Naive thymus-derived CD4-positive, alpha-beta T cell (primary cell): ENCODE measurements around the gene SPARCL1. TPM values are rescaled to one million over a fixed set of nuclear protein-coding genes. Genes with fewer than 3 reads are reported as not detected.
"Not testable (repeated sequence)": the region's sequence is repeated elsewhere in the genome, so short reads cannot be mapped to it uniquely, and the experiment has no call there.

Experiments used
- ATAC-seq: fragments of 150-1000 bp; cut with Tn5 transposase; 2 replicates; pipeline ENCODE4 v1.10.0; 2021; ENCODE audit warnings: mild to moderate bottlenecking, moderate library complexity
- CTCF ChIA-PET: fragments of 350-600 bp; sonication (Branson Sonifier 250); formaldehyde crosslinking; loops from one replicate; lab custom pipeline; 2021; ENCODE audit warnings: antibody characterized with exemption; lab: Charles Lee
- POLR2A ChIA-PET: fragments of 350-600 bp; sonication (Branson Sonifier 250); formaldehyde crosslinking; loops from one replicate; lab custom pipeline; 2021; ENCODE audit warnings: antibody characterized with exemption, inconsistent platforms; lab: Charles Lee
- DNase-seq, 9 donors: peaks; one replicate each; pipeline versions ENCODE4 v3.0.0 to v3.0.0-alpha.2; 2020 to 2022; ENCODE audit warnings: mixed read lengths in 1 of 9
- H3K27ac ChIP-seq: one replicate; pipeline ENCODE4 v1.7.0; 2013; ENCODE audit warnings: mild to moderate bottlenecking, low read depth, low read length, moderate library complexity
- H3K27me3 ChIP-seq, 2 donors: one replicate each; pipeline ENCODE4 v1.7.0; 2013; ENCODE audit warnings: low read length in 2 of 2, mild to moderate bottlenecking in 2 of 2, moderate library complexity in 2 of 2; ENCODE audit not compliant: control insufficient read depth in 2 of 2, insufficient read depth in 2 of 2
- H3K36me3 ChIP-seq, 3 experiments: 1 replicate in 2 of 3; 2 replicates in 1 of 3; pipeline ENCODE4 v1.7.0; 2013; ENCODE audit warnings: low read length in 3 of 3, mild to moderate bottlenecking in 3 of 3, moderate library complexity in 1 of 3; ENCODE audit not compliant: insufficient read depth in 3 of 3, control insufficient read depth in 2 of 3
- H3K4me1 ChIP-seq, 2 donors: one replicate each; pipeline ENCODE4 v1.7.0; 2013; ENCODE audit warnings: low read length in 2 of 2, mild to moderate bottlenecking in 2 of 2, moderate library complexity in 1 of 2; ENCODE audit not compliant: control insufficient read depth in 2 of 2, insufficient read depth in 2 of 2
- H3K4me3 ChIP-seq: 2 replicates; pipeline ENCODE4 v1.7.0; 2013; ENCODE audit warnings: mild to moderate bottlenecking, low read length
- H3K9me3 ChIP-seq, 3 experiments: 1 replicate in 2 of 3; 2 replicates in 1 of 3; pipeline ENCODE4 v1.7.0; 2013; ENCODE audit warnings: low read length in 3 of 3; ENCODE audit not compliant: control insufficient read depth in 2 of 3
- H3K27ac Mint-ChIP-seq, 9 donors: one replicate each; pipeline ENCODE4 v1.8.0; 2020 to 2022; ENCODE audit warnings: mixed read lengths in 9 of 9, mild to moderate bottlenecking in 8 of 9, moderate library complexity in 5 of 9, inconsistent platforms in 2 of 9
- H3K27me3 Mint-ChIP-seq, 5 donors: one replicate each; pipeline ENCODE4 v1.8.0; 2021 to 2022; ENCODE audit warnings: mixed read lengths in 5 of 5, mild to moderate bottlenecking in 1 of 5
- H3K36me3 Mint-ChIP-seq, 5 donors: one replicate each; pipeline ENCODE4 v1.8.0; 2020 to 2022; ENCODE audit warnings: mixed read lengths in 5 of 5, mild to moderate bottlenecking in 3 of 5, inconsistent platforms in 1 of 5
- H3K4me1 Mint-ChIP-seq, 7 donors: one replicate each; pipeline ENCODE4 v1.8.0; 2020 to 2022; ENCODE audit warnings: mixed read lengths in 7 of 7, mild to moderate bottlenecking in 3 of 7, inconsistent platforms in 1 of 7
- H3K4me3 Mint-ChIP-seq, 10 donors: one replicate each; pipeline ENCODE4 v1.8.0; 2020 to 2022; ENCODE audit warnings: mild to moderate bottlenecking in 10 of 10, mixed read lengths in 10 of 10, moderate library complexity in 6 of 10, inconsistent platforms in 2 of 10
- H3K9me3 Mint-ChIP-seq, 11 donors: one replicate each; pipeline ENCODE4 v1.8.0; 2020 to 2022; ENCODE audit warnings: mixed read lengths in 11 of 11, mild to moderate bottlenecking in 4 of 11, inconsistent platforms in 1 of 11, moderate library complexity in 1 of 11
- intact Hi-C, 2 donors: fragments of 100-400 bp; cut with micrococcal nuclease; formaldehyde crosslinking; loops; one replicate each; pipeline ENCODE4 v1.15.1; 2023
- polyA plus RNA-seq, 2 donors: library from polyadenylated mRNA; unstranded; fragments of 300-500 nt; fragmentation: Illumina TruSeq; gene quantifications; one replicate each; pipeline ENCODE4 v1.2.3, GENCODE V29; 2021
- total RNA-seq, 6 experiments: library from RNA in 5 of 6; stranded (reverse) in 5 of 6; gene quantifications; 1 replicate in 5 of 6; 2 replicates in 1 of 6; pipeline ENCODE4 v1.2.3 and lab custom pipeline; 2021 to 2026

The SPARCL1 gene
- total RNA-seq (not detected), polyA plus RNA-seq (not detected), total RNA-seq (lab: John Stamatoyannopoulos, UW) (not detected)

- H3K9me3 ChIP-seq = no peaks in the 10 kb centered on the region
- CTCF ChIA-PET = no interaction called here
- Mint-ChIP-seq H3K4me3 (no peak within 1 kb of the TSS), H3K36me3 (peaks cover 0 to 5% (median 0%) of the 10 kb centered on the region in 5 donors), H3K9me3 (peaks cover under 1 to 17% (median 6%) of the 10 kb centered on the region in 11 donors), H3K4me1 (no peaks in the 10 kb centered on the region), H3K27me3 (peaks cover 0 to 11% (median 4%) of the 10 kb centered on the region in 5 donors), H3K27ac (no peak within 1 kb of the TSS)
- no peaks in the 10 kb centered on the region for H3K27me3 ChIP-seq
- H3K27ac ChIP-seq = no peak within 1 kb of the TSS
- ATAC-seq (no peak), DNase-seq (no peak)
- POLR2A ChIA-PET = no interaction called here
- H3K4me1 ChIP-seq = no peaks in the 10 kb centered on the region
- no peak within 1 kb of the TSS for H3K4me3 ChIP-seq
- intact Hi-C loops = no loop called here
- H3K36me3 ChIP-seq = no peaks in the 10 kb centered on the region
Observed at GRCh38 chr4:87529187-87529586, at the start of gene SPARCL1. Gene SPARCL1 (minus strand): TSS chr4:87529376. CDS start chr4:87499574, 29,802 bp downstream.

DNA sequence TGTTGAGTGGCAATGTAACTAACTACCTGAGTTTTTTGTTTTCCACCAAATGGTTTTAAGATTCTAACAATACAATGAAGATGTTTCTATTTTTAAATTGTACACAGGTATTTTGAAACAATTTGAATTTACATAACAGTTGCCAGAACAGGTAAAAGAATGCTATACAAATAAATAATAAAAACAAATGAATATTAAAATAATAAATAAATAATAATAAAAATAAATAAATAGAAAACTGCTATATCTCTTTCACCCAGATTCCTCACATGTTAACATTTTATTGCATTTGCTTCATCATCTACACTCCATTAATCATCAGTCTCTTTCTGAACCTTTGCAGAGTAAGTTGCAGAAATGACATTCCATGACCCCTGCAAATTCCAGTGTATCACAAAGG lies 46.8 kb upstream of the SPARCL1 start:
- H3K36me3 Mint-ChIP-seq = no peaks in the 10 kb centered on the region

DNA sequence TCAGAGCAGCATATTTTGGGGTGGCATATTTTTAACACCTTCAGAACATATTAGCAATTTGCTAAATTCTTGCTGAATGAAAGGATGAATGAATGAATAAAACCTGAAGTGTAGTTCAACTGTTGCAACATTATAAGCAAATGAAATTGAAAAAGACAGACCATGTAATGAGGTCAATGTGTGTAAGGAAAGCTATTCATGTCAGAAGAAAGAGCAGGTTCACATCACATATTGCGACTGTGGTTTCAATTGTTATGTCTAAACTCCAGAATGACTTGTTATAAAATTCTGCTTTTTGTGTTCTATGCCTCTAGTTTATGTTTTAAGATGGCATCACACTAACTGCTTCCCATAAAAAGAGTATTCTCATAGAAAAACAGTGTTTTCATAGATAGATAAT lies 46.2 kb upstream of the SPARCL1 start:
- DNase-seq = no peak
- H3K27me3 Mint-ChIP-seq = peaks cover 2 to 25% (median 11%) of the 10 kb centered on the region in 5 donors
- ChIA-PET CTCF (no interaction called here), POLR2A (no interaction called here)
- H3K9me3 ChIP-seq = no peaks in the 10 kb centered on the region
- H3K4me3 Mint-ChIP-seq = no peak overlapping the region
- H3K9me3 Mint-ChIP-seq = peaks cover 0 to 5% (median 0%) of the 10 kb centered on the region in 11 donors
- H3K4me1 ChIP-seq = no peaks in the 10 kb centered on the region
- no peak overlapping the region for H3K27ac Mint-ChIP-seq
- H3K4me1 Mint-ChIP-seq = no peaks in the 10 kb centered on the region
- intact Hi-C loops = no loop called here
- H3K27me3 ChIP-seq = no peaks in the 10 kb centered on the region
- no peaks in the 10 kb centered on the region for H3K36me3 Mint-ChIP-seq
- no peak overlapping the region for H3K4me3 ChIP-seq
- no peaks in the 10 kb centered on the region for H3K36me3 ChIP-seq
- no peak overlapping the region for H3K27ac ChIP-seq
- no peak for ATAC-seq

More for the DNA sequence above, 46.8 kb upstream of the SPARCL1 start:
- Mint-ChIP-seq H3K27ac (no peak overlapping the region), H3K4me1 (no peaks in the 10 kb centered on the region), H3K27me3 (peaks cover 2 to 25% (median 12%) of the 10 kb centered on the region in 5 donors), H3K9me3 (peaks cover 0 to 5% (median 0%) of the 10 kb centered on the region in 11 donors), H3K4me3 (no peak overlapping the region)
- no peaks in the 10 kb centered on the region for H3K9me3 ChIP-seq
- ChIA-PET POLR2A (no interaction called here), CTCF (no interaction called here)
- H3K4me3 ChIP-seq = no peak overlapping the region
- H3K36me3 ChIP-seq = no peaks in the 10 kb centered on the region
- no peak for ATAC-seq
- intact Hi-C loops = no loop called here
- no peak for DNase-seq
- no peaks in the 10 kb centered on the region for H3K27me3 ChIP-seq
- H3K27ac ChIP-seq = no peak overlapping the region
- no peaks in the 10 kb centered on the region for H3K4me1 ChIP-seq

- Histone ChIP-seq H3K36me3 (no peaks in the 10 kb centered on the region), H3K27ac (no peak overlapping the region), H3K9me3 (no peaks in the 10 kb centered on the region), H3K4me3 (no peak overlapping the region), H3K27me3 (no peaks in the 10 kb centered on the region), H3K4me1 (no peaks in the 10 kb centered on the region)
- Mint-ChIP-seq H3K36me3 (no peaks in the 10 kb centered on the region), H3K4me3 (no peak overlapping the region), H3K27me3 (peaks cover 2 to 22% (median 7%) of the 10 kb centered on the region in 5 donors), H3K27ac (no peak overlapping the region), H3K9me3 (peaks cover 0 to 5% (median 0%) of the 10 kb centered on the region in 11 donors), H3K4me1 (no peaks in the 10 kb centered on the region)
- intact Hi-C loops = no loop called here
- no peak for DNase-seq
- ChIA-PET CTCF (no interaction called here), POLR2A (no interaction called here)
- no peak for ATAC-seq
Observed at GRCh38 chr4:87574996-87575395, 45.8 kb upstream of the SPARCL1 start.

GRCh38 chr4:87574376-87574775 lies 45.2 kb upstream of the SPARCL1 start:
- H3K9me3 Mint-ChIP-seq, ATAC-seq, H3K36me3 ChIP-seq, DNase-seq, H3K36me3 Mint-ChIP-seq, H3K27me3 ChIP-seq, H3K9me3 ChIP-seq, H3K4me3 ChIP-seq, H3K27ac ChIP-seq, H3K27ac Mint-ChIP-seq, H3K4me1 Mint-ChIP-seq, H3K4me3 Mint-ChIP-seq, H3K4me1 ChIP-seq, CTCF ChIA-PET, POLR2A ChIA-PET, intact Hi-C loops: not testable (repeated sequence)
- H3K27me3 Mint-ChIP-seq = peaks cover 2 to 18% (median 5%) of the 10 kb centered on the region in 5 donors

DNA sequence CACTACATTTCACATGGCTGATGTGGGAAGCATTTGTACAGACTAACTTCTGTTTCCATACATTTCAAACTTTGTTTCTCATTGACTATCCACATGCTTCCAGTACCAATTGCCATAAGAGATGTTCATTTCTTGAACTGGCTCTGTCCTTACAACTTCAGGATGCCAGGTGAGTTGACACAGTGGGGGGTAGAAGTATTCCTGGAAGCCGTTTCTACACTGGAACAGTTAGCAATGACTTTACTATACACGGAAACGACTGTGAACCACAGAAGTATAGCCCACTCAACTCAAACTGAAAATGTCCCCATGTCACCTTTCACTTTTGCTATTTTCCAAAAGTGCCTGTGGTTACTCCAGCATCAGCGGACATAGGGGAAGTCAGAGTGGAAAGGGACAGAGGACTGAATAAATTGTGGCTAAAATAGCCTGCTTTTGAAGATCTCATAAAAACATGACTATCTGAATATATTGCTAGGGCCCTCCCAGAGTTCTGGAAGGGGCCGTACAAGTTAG lies 41.2 kb upstream of the SPARCL1 start:
- no peaks in the 10 kb centered on the region for H3K36me3 Mint-ChIP-seq
- peaks cover 0 to 5% (median 0%) of the 10 kb centered on the region in 11 donors for H3K9me3 Mint-ChIP-seq
- DNase-seq (no peak), ATAC-seq (no peak)
- Histone ChIP-seq H3K27me3 (no peaks in the 10 kb centered on the region), H3K27ac (no peak overlapping the region), H3K9me3 (no peaks in the 10 kb centered on the region), H3K4me3 (no peak overlapping the region), H3K4me1 (no peaks in the 10 kb centered on the region), H3K36me3 (no peaks in the 10 kb centered on the region)
- ChIA-PET POLR2A (no interaction called here), CTCF (no interaction called here)
- peaks cover 0 to 2% (median 0%) of the 10 kb centered on the region in 7 donors for H3K4me1 Mint-ChIP-seq
- peaks cover 5 to 27% (median 6%) of the 10 kb centered on the region in 5 donors for H3K27me3 Mint-ChIP-seq
- H3K4me3 Mint-ChIP-seq = no peak overlapping the region
- intact Hi-C loops = no loop called here
- H3K27ac Mint-ChIP-seq = no peak overlapping the region

DNA sequence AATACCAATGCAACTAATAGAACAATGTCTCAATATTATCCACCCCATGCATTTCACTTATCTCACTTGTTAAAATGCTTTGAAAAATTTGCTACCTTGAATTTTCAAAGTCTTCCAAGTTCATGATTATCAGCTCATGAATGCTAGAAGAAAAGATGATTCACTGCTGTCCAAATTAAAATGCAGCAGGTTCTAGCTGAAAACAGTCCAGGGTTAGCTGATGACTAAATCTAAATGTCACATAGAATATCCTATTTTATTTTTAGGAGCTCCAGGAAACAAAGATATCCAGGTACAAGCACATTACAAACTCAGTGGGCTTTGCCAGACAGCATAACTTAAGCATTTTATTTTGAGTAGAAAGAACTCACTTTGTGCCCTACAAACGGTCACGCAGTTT lies 38.0 kb upstream of the SPARCL1 start:
- Mint-ChIP-seq H3K27ac (no peak overlapping the region), H3K9me3 (no peaks in the 10 kb centered on the region), H3K4me1 (peaks cover 0 to 2% (median 0%) of the 10 kb centered on the region in 7 donors), H3K4me3 (no peak overlapping the region), H3K36me3 (no peaks in the 10 kb centered on the region), H3K27me3 (peaks cover 0 to 17% (median 3%) of the 10 kb centered on the region in 5 donors)
- Histone ChIP-seq H3K4me3 (no peak overlapping the region), H3K4me1 (no peaks in the 10 kb centered on the region), H3K36me3 (no peaks in the 10 kb centered on the region), H3K27ac (no peak overlapping the region), H3K9me3 (no peaks in the 10 kb centered on the region), H3K27me3 (no peaks in the 10 kb centered on the region)
- ChIA-PET POLR2A (no interaction called here), CTCF (no interaction called here)
- intact Hi-C loops = no loop called here
- DNase-seq (no peak), ATAC-seq (no peak)
